Activated naive CD4-positive, alpha-beta T cell treated with anti-CD3 and anti-CD28 coated beads, Interleukin-2, amount 50 U/mL, for 16 hours (primary cell): ENCODE results near the gene TNFRSF19.

Source experiments
- DNase-seq: peaks from one replicate; pipeline ENCODE4 v3.0.0-alpha.2; 2020

TNFRSF19 gene

DNA sequence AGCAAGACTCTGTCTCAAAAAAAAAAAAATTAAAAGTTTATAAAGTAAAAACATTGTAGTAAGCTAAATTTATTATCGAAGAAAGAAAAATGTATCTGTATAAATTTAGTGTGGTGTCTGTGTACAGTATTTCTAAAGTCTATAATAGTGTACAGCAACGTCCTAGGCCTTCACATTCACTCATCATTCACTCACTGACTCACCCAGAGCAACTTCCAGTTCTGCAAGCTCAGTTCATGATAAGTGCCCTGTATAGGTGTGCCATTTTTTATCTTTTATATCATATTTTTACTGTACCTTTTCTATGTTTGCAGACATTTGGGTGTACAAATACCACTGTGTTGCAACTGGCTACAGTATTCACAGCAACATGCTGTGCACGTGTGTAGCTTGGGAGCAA is 118.1 kb downstream of the TNFRSF19 start:
- no peak for DNase-seq

DNA sequence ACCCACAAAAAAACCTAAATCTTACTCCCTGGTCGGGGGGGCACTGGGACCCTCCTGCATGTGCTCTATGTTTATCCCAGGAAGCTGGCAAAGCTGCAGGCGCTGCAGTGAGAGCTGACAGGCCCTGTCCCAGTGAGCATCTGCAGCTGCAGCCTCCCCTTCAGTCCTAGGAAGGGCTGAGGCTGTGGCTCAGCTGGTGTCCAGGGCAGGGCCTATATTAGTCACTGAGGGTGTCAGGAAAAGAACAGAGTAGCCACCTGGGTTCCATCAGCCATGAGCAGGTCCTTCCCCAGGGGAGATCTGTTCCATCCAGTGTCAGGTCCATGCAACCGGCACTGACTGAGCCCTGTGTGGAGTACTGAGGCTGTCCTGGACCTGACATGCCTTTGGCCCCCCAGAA is 120.5 kb downstream of the TNFRSF19 start:
- no peak for DNase-seq

DNA sequence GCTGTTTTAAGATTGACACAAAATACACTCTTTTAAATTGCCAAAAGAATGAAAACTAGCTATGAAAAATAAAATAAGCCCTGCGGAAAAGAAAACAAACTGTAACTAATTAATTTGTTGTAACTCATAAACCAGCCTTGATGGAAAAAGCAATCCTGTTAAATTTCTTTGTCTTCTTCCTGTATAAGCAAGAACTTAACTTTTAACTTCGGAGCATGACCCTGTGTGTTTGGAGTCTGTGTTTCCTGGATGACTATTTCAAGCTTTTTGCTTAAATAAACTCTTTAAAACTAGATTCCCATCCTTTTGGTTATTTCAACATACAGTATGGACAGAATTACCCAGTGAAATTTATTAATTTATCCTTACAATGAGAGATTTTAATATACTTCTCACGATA is 122.6 kb downstream of the TNFRSF19 start:
- no peak for DNase-seq

DNA sequence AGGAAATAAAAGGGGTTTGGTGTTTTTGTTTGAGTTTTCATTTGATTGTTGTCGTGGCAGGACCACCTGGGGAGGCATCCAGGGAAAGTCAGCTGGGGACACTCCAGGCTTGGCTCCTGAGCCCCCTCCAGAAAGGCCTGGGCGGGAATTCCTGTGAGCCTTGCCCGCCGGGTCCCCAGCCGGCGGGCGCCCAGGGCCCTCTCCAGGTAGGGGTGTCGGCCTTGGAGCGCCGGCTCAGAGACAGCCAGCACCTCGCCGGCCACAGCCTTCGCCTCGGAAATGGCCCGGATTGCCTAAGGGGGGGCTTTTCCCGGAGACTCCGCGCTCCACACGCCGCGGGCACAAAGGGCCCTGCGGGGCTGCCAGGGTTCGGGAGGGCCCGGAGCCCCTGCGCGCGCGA is 125.0 kb downstream of the TNFRSF19 start:
- no peak for DNase-seq

DNA sequence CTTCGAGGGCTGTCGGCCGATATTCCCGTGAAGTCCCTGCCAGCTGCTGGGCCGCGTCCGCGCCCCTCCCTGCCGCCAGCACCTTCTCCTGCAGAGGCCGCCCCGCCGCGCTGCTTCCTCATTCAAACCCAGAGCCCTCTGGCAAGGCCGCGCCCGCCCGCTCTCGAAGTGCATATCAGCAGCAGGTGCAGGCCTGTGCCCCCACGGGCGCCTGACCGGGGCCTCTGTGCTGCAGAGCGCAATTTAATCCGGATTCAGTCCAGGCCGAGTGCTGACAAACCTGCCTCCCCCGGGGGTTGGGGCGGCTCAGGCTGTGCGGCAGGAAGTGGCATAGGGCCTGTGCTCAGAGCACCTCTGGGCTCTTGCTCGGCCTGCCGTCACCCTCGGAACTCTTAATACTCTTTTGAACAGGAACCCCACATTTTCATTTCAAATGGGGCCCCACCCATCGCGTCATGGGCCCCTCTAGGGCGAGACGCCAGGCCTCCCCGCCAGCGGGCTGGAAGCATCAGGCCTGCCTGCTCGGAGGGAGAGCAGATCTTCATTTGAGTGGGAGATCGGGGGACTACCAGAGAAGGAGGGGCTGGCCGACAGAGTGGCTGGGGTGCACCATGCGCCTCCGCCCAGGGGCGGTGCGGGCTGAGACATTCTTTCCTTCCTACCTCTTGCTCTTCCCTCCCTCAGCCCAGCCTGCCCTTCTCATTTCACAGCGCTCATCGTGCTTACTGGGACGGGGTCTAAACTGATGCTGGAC is 125.7 kb downstream of the TNFRSF19 start:
- DNase-seq, result peak; percentile 62

DNA sequence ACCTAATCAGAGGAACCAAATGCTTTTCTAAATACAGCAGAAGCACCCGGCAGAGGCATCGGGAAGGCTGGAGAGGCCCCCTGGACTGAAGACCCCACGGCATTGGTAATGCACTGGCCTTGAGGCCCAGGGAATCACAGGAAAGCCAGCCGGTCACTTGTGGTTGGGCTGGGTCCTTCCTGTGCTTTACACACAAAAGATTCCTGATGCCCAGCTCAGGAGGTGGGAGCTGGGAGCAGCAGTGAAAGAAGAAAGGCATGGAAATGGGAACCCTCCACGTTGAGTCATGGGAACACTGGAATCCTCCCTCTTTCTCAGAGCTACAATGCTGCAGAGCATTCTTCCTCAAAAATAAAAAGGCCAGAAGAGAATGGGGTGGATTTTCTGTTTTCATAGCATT is 126.4 kb downstream of the TNFRSF19 start:
- DNase-seq, result no peak

DNA sequence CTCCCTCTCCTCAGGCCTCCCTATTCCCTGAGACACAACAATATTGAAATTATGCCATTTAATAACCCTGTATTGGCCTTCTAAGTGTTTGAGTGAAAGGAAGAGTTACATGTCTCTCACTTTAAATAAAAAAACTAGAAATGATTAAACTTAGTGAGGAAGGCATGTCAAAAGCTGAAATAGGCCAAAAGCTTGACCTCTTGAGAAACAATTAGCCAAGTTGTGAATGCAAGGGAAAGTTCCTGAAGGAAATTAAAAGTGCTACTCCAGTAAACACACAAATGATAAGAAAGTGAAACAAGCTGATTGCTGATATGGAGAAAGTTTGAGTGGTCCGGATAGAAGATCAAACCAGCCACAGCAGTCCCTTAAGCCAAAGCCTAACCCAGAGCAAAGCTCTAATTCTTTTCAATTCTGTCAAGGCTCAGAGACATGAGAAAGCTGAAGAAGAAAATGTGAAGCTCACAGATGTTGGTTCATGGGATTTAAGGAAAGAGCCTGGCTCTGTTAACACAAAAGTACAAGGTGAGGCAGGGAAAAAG is 127.6 kb downstream of the TNFRSF19 start:
- DNase-seq, result no peak

DNA sequence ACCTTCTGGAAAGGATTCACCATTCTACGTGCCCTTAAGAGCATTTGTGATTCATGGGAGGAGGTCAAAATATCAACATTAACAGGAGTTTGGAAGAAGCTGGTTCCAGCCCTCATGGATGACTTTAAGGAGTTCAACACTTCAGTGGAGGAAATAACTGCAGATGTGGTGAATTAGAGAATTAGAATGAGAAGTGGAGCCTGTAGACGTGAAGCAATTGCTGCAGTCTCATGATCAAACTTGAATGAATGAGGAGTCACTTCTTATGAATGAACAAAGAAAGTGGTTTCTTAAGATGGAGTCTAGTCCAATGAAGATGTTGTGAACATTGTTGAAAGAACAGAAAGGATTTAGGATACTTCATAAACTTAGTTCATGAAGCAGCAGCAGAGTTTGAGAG is 129.1 kb downstream of the TNFRSF19 start:
- DNase-seq, result no peak

DNA sequence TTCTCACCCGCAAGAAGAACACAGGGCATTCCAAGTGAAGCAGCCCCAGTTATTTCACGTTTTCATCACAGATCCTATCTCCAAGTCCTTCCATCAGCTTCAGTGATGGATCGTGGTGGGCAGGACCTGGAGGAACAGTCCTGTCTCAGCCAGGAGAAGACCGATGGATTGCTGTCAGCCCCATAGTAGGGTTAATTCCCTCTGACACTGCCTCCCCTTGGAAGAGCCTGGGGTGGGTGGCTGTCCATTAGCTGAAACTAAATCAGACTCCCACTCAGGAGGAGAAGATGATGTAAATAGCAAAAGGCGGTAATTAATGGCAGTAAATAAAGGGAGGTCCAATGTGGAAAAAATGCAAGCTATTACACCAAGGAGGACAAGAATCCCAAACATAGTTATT is 131.0 kb downstream of the TNFRSF19 start:
- DNase-seq, result no peak

DNA sequence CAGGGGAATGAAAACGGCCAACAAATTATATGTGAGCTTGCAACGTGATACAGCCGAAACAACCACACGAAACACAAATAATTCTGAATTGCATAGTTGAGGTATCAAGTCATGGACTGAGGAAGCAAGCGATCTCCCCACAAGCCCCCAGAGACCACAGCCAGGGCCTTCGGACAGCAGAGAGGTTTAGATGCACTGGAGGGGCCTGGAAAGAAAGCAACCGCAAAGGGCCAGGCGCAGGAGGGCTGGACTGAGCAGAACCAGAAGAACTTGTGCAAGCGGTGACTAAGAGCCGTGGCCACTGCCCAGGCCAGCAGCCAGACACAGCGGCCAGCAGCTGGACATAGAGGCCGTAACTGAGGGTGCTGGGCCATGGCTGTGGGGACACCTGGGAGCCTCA is 131.4 kb downstream of the TNFRSF19 start:
- no peak for DNase-seq

DNA sequence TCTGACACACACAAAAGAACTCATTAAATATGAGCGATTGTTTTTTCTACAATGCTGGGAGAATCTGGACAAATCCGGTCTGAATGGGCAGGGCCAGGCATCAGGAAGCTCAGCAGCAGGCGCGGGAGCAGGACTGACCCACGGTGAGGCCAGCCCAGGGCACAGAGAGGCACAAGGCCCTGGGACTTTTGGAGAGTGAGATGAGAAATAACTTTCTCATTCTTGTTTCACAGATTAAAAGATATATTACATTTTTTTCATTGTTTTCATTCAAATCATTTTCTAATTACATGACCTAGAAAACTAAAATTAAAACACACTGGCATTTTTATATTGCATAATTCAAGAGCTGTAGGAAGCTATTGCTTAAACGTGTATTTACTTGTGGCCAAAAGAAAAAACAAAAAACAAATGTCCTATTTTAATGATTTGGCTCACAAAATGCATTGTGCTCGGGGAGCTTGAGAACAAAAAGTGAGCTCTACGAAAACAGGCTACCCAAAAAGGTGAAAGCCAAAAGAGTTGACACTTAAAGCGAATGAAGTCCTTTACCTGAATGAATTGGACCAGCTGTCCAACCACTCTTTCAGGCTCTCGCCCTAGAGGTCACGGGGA is 133.1 kb downstream of the TNFRSF19 start:
- no peak for DNase-seq

DNA sequence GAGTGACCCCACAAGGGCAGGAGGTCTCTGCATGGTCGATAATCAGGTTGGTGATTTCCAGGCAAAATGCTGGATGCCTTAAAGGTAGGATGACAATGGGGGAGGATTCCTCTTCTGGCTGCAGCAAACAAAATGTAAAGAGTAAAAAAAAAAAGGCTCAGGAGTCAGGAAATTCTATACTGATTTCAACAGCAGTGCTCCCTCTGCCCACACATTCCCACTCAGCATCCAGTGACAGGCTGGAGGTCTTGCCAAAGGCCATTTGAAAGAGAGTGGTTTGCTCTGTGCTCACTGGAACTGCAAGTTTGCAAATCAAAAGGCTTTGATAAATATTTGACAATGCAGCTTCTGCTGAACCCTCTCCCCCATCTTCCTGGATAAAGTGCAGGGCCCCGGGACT is 135.4 kb downstream of the TNFRSF19 start:
- DNase-seq, result no peak

DNA sequence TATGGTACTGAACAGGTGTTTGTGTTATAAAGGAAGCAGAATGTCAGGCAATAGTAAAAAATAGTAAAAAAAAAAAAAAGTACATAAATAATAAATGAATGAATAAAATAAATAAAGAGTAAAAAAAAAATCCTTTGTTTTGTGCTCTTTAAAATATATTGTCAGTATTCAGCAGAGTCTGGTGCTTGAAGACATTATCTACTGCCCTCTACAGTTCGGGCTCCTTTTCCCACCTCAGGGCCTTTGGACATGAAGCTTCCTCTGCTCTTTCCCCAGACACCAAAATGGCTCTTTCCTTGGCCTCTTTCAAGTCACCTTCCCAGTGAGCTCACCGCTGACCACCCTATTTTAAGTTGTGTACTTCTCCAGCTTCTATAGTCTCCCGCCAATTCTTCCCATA is 137.5 kb downstream of the TNFRSF19 start:
- DNase-seq, result no peak

DNA sequence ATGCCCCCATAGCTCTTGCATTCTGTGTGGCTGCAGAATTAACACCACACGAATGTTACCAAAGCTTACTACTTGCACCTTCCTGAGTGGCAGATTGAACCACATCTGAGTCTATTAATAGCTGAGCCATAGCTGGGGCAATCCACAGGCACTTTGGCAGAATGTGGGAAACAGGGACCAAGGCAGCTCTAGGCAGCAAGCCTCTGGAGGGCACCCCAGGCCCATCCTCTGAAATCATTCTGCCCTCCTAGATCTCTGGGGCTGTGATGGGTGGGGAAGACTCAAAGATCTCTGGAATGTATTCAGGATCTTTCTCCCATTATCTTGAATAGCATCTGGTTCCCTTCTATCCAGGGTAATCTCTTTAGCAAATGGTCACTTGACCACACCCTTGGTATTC is 139.3 kb downstream of the TNFRSF19 start:
- no peak for DNase-seq

DNA sequence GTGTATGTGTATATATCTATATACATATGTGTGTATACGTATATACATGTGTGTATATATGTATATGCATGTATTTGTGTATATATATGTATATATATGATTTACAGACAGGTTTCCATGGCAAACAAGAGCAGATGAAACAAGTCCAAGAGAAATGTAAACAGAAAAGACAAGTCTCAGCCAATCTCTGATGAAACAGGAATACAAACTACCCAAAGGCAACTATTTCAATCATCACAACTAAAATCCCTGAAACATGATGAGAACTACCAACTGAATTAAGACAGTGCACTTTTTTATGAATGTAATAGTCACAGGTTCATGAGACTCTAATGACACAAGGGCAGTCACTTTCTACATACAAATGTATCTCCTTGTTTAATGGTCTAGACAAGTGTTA is 140.2 kb downstream of the TNFRSF19 start:
- no peak for DNase-seq

DNA sequence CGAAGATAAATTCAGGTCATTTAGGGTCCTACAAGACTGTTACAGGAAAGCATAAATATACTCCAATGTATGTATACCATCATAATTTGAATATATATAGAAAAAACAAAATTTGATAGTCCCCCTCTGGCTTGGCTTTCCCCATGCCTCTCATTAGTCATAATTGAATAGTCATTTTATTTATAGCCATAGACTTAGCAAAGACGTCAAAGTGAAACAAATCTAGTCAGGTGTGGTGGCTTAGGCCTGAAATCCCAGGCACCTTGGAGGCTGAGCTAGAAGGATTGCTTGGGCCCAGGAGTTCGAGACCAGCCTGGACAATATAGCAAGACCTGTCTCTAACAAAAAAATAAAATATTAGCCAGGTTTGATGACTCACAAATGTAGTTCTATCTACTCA is 141.1 kb downstream of the TNFRSF19 start:
- no peak for DNase-seq

DNA sequence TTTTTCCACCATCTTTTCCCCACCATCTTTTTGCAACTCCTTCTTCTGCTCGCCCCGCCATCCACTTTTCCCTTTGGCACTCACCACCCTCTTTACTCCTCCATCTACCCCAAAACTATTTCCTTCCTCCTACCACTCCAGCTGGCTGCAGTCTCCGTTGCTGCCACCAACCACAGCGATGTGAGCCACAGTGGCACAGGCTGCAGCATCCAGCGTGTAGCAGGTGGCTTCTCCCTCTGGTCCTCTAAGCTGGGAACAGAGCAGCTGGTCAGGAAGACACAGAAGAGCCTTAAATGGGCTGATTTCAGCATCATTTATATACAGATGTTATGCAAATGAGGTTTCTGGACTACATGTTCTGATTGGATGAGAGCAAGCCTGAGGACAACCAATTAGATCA is 144.5 kb downstream of the TNFRSF19 start:
- DNase-seq, result no peak

DNA sequence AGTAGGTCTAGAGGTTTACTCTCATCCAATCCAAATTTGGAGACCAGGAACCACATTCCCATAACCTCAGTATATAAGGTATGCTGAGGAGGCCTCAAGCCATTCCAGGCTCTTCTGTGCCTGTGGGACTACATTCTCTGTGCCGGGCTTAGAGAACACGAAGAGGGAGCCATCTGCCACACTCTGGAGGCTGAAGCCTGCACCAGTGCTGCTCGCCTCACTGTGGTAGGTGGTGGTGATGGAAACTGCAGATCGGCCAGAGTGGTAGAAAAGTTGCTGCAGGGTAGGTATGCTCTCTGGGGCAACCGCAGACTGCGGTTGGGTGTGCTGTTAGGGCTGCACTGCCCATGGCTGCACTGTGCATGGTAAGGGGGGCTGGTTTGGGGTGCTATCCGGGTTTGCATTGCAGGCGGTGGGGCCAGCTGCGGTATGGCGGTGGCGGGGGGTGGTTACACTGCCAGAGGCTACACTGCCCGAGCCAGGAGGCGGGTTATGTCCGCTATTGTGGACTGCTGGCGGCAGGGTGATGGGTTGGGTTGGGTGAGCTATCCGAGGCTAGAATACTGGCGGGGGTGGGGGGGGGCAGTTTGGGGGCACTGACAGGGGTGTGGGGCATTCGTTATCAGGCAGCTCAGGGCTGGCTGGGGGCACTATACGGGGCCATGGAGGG is 145.0 kb downstream of the TNFRSF19 start:
- no peak for DNase-seq

DNA sequence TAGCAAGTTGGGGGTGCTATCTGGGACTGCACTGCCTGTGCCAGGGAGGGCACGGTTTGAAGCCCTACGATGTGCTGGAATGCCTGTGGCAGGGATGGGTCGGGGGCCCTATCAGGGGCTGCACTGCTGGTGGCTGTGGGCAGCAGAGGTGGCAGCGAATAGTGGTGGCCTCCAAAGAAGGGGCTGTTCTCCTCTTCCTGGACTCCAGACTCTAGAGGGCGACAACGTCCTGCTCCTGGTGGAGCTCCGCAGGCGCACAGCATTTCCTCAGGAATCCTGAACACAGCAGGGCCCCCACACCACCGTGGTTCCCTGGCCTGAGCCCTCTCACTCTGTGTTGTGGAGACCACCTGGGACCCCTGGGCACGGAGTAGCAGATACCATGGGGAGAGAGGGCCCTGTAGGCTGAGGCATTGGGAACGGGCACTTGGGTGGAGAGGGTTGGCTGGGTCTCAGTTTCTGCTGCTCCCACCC is 145.6 kb downstream of the TNFRSF19 start:
- DNase-seq, result no peak

DNA sequence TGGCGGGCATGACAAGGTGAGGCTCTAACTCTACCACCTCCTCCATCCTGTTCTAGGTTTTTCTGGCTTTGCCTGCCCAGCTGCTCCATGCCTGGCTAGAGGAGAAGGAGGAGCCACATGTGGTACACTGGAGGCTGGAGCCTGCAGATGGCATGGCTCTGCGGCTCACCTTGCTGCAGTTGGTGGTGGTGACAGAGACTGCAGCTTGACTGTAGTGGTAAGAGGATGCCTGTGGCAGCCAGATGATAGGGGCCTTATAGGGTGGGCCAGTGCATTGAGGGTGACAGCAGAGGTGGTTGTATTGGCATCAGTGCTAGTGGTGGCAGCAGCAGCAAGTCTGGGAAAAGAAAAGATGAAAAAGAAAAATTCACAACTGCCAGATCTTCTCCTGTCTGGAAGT is 146.2 kb downstream of the TNFRSF19 start:
- no peak for DNase-seq

DNA sequence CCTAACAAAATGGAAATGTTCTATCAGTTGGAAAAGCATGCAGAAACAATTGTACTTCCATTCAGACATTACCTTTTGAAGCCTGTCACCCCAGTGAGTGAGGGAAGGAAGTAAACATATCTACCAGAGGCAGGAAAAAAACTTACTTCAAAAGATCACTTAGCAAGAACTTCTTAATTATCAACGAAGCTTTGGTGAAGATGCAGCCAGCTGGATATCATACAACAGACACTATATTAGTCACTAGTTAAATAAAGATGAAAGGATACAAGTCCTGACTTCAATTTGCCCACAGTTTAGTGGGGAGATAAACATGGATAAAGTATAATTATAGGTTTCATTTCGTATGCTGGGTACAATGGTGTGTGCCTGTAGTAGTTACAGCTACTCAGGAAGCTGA is 148.8 kb downstream of the TNFRSF19 start:
- DNase-seq, result no peak

DNA sequence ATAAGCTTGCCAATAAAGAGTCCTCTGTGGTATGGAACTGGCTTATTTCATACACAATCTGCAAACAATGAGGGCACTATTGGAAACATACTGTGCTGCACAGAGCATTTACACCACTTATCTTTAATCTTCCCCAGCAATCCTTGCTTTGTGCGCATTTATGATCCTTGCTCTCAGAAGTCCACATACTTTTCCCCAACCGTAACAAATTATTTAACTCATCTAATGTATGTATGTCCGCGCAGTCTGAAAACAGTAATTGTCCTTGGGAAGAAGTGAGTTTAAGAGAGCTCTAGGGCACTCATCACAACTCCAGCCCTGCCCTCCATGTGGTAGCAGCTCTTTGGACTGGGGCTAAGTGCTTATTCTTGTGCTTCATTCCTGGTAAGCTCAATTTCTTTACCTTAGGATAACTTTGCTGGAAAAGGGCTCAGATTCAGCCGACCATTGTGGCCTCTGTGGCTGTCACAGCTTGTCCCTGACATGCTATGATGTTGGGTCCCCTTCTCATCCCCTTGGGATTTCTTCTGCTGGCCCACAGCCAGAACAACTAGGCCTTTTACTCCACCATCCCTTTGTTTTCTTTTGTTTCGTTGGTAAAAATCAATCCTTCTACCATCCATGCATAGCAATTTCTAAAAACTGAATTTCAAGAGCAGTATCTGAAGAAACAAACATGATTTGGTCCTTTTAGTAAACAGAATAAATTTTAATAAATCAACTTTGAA is 152.7 kb downstream of the TNFRSF19 start:
- DNase-seq, result no peak

DNA sequence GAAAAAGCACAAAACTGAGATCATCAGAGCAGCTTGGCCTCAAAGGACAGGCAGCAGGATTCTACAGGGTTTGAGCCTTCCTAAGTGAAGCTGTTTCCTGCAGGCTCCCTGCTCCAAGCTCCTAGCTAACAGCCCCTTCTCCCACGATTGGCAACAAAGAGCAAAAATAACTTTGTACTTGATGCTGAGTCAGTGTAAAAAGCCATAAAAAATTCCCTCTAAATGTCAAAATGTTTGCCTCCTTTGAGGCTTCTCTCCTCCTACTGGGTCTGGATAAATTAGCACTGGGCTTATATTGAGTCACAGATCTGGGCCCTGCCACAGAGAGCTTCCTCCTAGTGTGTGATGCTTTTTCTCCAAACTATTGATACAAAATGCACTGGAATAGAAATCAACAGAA is 153.3 kb downstream of the TNFRSF19 start:
- DNase-seq, result no peak
